ENCODE results near the gene NFATC2. TPM values are rescaled to one million over a fixed set of nuclear protein-coding genes. Genes with fewer than 3 reads are reported as not detected.

The NFATC2 gene
- total RNA-seq, 3 donors from 2014 or later (not counting 1 experiment from before 2014, with no cell fraction given), result 141 to 195 (median 160) TPM

DNA sequence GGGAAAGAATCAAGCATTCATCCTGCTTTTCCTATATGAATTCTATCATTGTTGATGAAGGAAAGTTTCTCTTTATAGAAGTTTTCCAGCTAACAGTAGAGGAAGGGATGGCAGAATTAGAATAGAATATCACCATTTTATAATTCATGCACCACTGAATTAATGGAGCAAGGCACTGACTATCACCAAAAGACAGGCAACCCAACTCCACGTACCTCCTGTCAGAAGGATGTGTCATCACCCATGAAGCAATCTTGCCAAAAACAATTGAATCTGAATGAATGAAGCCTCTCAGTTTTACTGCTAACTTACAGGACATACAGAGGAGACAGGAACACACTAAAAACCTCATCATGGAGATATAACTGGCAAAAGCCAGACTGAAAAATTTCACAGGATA lies 122.4 kb downstream of the NFATC2 start:
- Histone ChIP-seq H3K4me3 (ENCODE audit: low read length) (no peak overlapping the region), H3K4me1 (ENCODE audit: control insufficient read depth, insufficient read depth, low read length) (peaks cover 54% of the 10 kb centered on the region), H3K27ac (ENCODE audit: low read length) (no peak overlapping the region), H3K9me3 (ENCODE audit: control insufficient read depth, insufficient read depth, low read length) (no peaks in the 10 kb centered on the region), H3K27me3 (ENCODE audit: control insufficient read depth, insufficient read depth, low read length) (no peaks in the 10 kb centered on the region), H3K36me3 (ENCODE audit: control insufficient read depth, insufficient read depth, low read length) (peaks cover 44% of the 10 kb centered on the region)
- 62% methylated on average over 1 of the region's 1 CpG for WGBS (ENCODE audit: insufficient coverage)
- Mint-ChIP-seq H3K27ac (peak overlapping the region; percentile 94 to 95), H3K4me3 (no peak overlapping the region), H3K4me1 (peaks cover 74 to 79% of the 10 kb centered on the region in 2 donors), H3K27me3 (ENCODE audit: low read depth in 2 of 2) (no peaks in the 10 kb centered on the region), H3K36me3 (peaks cover 5% of the 10 kb centered on the region), H3K9me3 (no peaks in the 10 kb centered on the region)
- TF ChIP-seq, protein P1, sequence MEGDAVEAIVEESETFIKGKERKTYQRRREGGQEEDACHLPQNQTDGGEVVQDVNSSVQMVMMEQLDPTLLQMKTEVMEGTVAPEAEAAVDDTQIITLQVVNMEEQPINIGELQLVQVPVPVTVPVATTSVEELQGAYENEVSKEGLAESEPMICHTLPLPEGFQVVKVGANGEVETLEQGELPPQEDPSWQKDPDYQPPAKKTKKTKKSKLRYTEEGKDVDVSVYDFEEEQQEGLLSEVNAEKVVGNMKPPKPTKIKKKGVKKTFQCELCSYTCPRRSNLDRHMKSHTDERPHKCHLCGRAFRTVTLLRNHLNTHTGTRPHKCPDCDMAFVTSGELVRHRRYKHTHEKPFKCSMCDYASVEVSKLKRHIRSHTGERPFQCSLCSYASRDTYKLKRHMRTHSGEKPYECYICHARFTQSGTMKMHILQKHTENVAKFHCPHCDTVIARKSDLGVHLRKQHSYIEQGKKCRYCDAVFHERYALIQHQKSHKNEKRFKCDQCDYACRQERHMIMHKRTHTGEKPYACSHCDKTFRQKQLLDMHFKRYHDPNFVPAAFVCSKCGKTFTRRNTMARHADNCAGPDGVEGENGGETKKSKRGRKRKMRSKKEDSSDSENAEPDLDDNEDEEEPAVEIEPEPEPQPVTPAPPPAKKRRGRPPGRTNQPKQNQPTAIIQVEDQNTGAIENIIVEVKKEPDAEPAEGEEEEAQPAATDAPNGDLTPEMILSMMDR (IDR thresholded peaks at IDR 0.05), result no peak
- ATAC-seq (no peak), DNase-seq (no peak)
- intact Hi-C loops (cut with micrococcal nuclease), result no loop called here

DNA sequence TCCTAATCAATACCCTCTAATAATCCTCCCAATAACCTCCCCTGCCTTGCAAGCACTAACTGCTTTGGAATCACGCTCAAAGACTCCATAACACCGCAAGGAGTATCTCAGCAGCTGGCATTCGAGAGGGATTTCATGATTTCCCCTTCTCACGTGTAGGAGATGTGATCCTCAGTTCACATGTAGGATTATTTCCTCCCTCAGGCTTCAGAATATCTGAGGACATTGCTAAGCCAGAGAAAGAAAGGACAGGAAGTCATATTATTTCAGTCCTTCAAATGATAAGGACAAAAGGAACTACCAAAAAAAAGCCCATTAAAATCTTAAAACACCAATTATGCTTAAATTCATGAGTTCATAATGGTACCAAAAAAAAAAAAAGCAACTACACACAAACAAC lies 122.9 kb downstream of the NFATC2 start:
- peak overlapping the region; percentile 94 to 95 for H3K27ac Mint-ChIP-seq
- H3K4me1 Mint-ChIP-seq, result peaks cover 73 to 75% of the 10 kb centered on the region in 2 donors
- Histone ChIP-seq H3K4me1 (ENCODE audit: control insufficient read depth, insufficient read depth, low read length) (peaks cover 54% of the 10 kb centered on the region), H3K4me3 (ENCODE audit: low read length) (no peak overlapping the region), H3K27ac (ENCODE audit: low read length) (no peak overlapping the region), H3K36me3 (ENCODE audit: control insufficient read depth, insufficient read depth, low read length) (peaks cover 43% of the 10 kb centered on the region), H3K9me3 (ENCODE audit: control insufficient read depth, insufficient read depth, low read length) (no peaks in the 10 kb centered on the region), H3K27me3 (ENCODE audit: control insufficient read depth, insufficient read depth, low read length) (no peaks in the 10 kb centered on the region)
- DNase-seq (no peak), ATAC-seq (no peak)
- WGBS (ENCODE audit: insufficient coverage), result 96% methylated on average over 4 of the region's 4 CpGs
- H3K36me3 Mint-ChIP-seq, result peaks cover 5% of the 10 kb centered on the region
- TF ChIP-seq, protein P1 (IDR thresholded peaks at IDR 0.05), result no peak
- H3K9me3 Mint-ChIP-seq, result no peaks in the 10 kb centered on the region
- H3K27me3 Mint-ChIP-seq (ENCODE audit: low read depth in 2 of 2), result no peaks in the 10 kb centered on the region
- H3K4me3 Mint-ChIP-seq, result peak overlapping the region; percentile 42
- intact Hi-C loops (cut with micrococcal nuclease), result loop anchor here (5.0 kb wide), 1 partner anchor 123 kb away; the partner anchor contains the start of gene NFATC2

DNA sequence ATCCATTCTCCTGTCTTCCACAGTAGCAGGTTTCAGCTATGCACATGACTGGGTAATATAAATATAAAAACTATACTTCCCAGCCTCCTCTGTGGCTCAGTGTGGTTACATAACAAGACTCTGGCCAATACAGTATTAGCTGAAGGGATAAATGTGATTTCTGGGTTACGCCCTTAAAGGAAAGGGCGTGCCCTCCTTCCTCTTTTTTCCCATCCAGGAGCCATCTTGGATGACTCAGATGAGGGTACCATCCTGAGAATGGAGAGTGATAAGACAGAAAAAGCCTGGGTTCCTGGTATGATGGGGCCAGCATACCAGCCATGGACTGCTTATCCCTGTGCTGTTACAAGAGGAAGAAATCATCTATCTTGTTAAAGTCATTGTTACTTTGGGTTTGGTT lies 123.3 kb downstream of the NFATC2 start:
- peaks cover 73 to 74% of the 10 kb centered on the region in 2 donors for H3K4me1 Mint-ChIP-seq
- intact Hi-C loops (cut with micrococcal nuclease), result loop anchor here (5.0 kb wide), 1 partner anchor 123 kb away; the partner anchor contains the start of gene NFATC2

More for the DNA sequence above, 123.3 kb downstream of the NFATC2 start:
- Mint-ChIP-seq H3K9me3 (no peaks in the 10 kb centered on the region), H3K27ac (peak overlapping the region; percentile 94 to 95), H3K4me3 (no peak overlapping the region), H3K27me3 (ENCODE audit: low read depth in 2 of 2) (no peaks in the 10 kb centered on the region), H3K36me3 (peaks cover 5% of the 10 kb centered on the region)
- TF ChIP-seq, protein P1 (IDR thresholded peaks at IDR 0.05), result no peak
- Histone ChIP-seq H3K4me3 (ENCODE audit: low read length) (no peak overlapping the region), H3K9me3 (ENCODE audit: control insufficient read depth, insufficient read depth, low read length) (no peaks in the 10 kb centered on the region), H3K27me3 (ENCODE audit: control insufficient read depth, insufficient read depth, low read length) (no peaks in the 10 kb centered on the region), H3K4me1 (ENCODE audit: control insufficient read depth, insufficient read depth, low read length) (peaks cover 54% of the 10 kb centered on the region), H3K36me3 (ENCODE audit: control insufficient read depth, insufficient read depth, low read length) (peaks cover 40% of the 10 kb centered on the region), H3K27ac (ENCODE audit: low read length) (peak overlapping the region; percentile 16)
- WGBS (ENCODE audit: insufficient coverage), result 100% methylated on average over 2 of the region's 2 CpGs
- no peak for ATAC-seq
- DNase-seq, result no peak

All from natural killer cell (primary cell).